Suprapubic skin (tissue), 4 donors: ENCODE results near the gene XPO6. TPM values are rescaled to one million over a fixed set of nuclear protein-coding genes. Genes with fewer than 3 reads are reported as not detected.

Experiments
- DNase-seq, 2 donors: peaks; one replicate each; pipeline ENCODE4 v3.0.0-alpha.2; 2019; ENCODE audit warnings: low spot score in 2 of 2
- H3K27ac ChIP-seq: fragments of 200-600 bp; sonication (generic); one replicate; pipeline ENCODE4 v1.5.1; 2019
- H3K27me3 ChIP-seq: fragments of 200-600 bp; sonication (generic); one replicate; pipeline ENCODE4 v1.5.1; 2019
- H3K36me3 ChIP-seq: fragments of 200-600 bp; sonication (generic); one replicate; pipeline ENCODE4 v1.5.1; 2019
- H3K4me1 ChIP-seq: fragments of 200-600 bp; sonication (generic); one replicate; pipeline ENCODE4 v1.5.1; 2019
- H3K4me3 ChIP-seq: fragments of 200-600 bp; sonication (generic); one replicate; pipeline ENCODE4 v1.5.1; 2019; ENCODE audit warnings: mild to moderate bottlenecking
- H3K9me3 ChIP-seq: fragments of 200-600 bp; sonication (generic); one replicate; pipeline ENCODE4 v1.5.1; 2019
- CTCF ChIP-seq, 2 donors: fragments of 200-600 bp in 1 of 2; fragments of 450-650 bp in 1 of 2; sonication (generic) in 1 of 2; IDR thresholded peaks; one replicate each; pipeline ENCODE4 v1.5.1; 2016 to 2019; ENCODE audit warnings: antibody characterized with exemption in 2 of 2, mild to moderate bottlenecking in 1 of 2, moderate library complexity in 1 of 2
- EP300 ChIP-seq: sonication (generic); formaldehyde crosslinking; IDR thresholded peaks from one replicate; pipeline ENCODE4 v1.6.1; 2017; ENCODE audit warnings: antibody characterized with exemption
- POLR2A ChIP-seq, 2 donors: fragments of 450-650 bp; IDR thresholded peaks; one replicate each; pipeline ENCODE4 v1.6.1; 2017; ENCODE audit warnings: antibody characterized with exemption in 2 of 2, mild to moderate bottlenecking in 2 of 2, moderate library complexity in 2 of 2
- POLR2AphosphoS5 ChIP-seq, 3 donors: sonication (generic); formaldehyde crosslinking; IDR thresholded peaks; one replicate each; pipeline ENCODE4 v1.6.1; 2017; ENCODE audit warnings: antibody characterized with exemption in 3 of 3
- WGBS: methylation state at CpG from one replicate; pipeline ENCODE4 v1.1.5; 2018; 5-methylcytosine and 5-hydroxymethylcytosine counted together
- total RNA-seq, 4 donors: library from RNA; depleted of rRNA; stranded (reverse); fragments of >200 nt; gene quantifications; one replicate each; pipeline ENCODE4 v1.1.0, GENCODE V29; 2016

Gene XPO6
- total RNA-seq, 4 donors from 2014 or later, result 78.6 to 161 (median 88.1) TPM

DNA sequence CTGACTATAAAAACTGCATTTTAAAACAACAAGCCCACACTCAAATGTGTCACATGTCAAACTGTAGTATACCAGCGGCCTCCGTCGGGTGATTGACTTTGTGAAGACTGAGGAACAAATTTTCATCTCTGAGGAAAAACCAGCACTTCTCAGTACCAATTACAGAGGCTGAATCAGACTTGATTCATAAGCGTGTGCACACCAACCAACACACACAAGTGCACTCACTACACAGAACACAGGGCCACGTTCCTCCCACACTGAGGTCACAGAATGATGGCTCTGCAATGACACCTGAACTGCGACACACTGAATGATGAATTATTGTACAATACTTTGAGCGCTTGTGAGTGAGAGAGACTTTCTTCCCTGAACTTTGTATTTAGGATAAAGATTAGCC, 29.6 kb downstream of the XPO6 start:
- DNase-seq, result no peak
- H3K27ac ChIP-seq, result no peak overlapping the region
- peaks cover 33% of the 10 kb centered on the region for H3K4me1 ChIP-seq
- no peaks in the 10 kb centered on the region for H3K9me3 ChIP-seq
- H3K36me3 ChIP-seq, result no peaks in the 10 kb centered on the region
- no peaks in the 10 kb centered on the region for H3K27me3 ChIP-seq
- TF ChIP-seq EP300 (no peak), POLR2AphosphoS5 (IDR thresholded peaks at IDR 0.05) (no peak), CTCF (IDR thresholded peaks at IDR 0.05) (no peak), POLR2A (IDR thresholded peaks at IDR 0.05) (no peak)
- H3K4me3 ChIP-seq, result no peak overlapping the region
- WGBS, result 75% methylated on average over 7 of the region's 7 CpGs

GRCh38 chr16:28181515-28181914, 30.2 kb downstream of the XPO6 start:
- 4% methylated on average over 2 of the region's 2 CpGs for whole genome bisulfite sequencing
- Histone ChIP-seq H3K4me1 (peaks cover 30% of the 10 kb centered on the region), H3K4me3 (no peak overlapping the region), H3K9me3 (no peaks in the 10 kb centered on the region), H3K27ac (no peak overlapping the region), H3K27me3 (no peaks in the 10 kb centered on the region), H3K36me3 (peaks cover 5% of the 10 kb centered on the region)
- DNase-seq, result no peak
- TF ChIP-seq POLR2A (IDR thresholded peaks at IDR 0.05), result no peak

DNA sequence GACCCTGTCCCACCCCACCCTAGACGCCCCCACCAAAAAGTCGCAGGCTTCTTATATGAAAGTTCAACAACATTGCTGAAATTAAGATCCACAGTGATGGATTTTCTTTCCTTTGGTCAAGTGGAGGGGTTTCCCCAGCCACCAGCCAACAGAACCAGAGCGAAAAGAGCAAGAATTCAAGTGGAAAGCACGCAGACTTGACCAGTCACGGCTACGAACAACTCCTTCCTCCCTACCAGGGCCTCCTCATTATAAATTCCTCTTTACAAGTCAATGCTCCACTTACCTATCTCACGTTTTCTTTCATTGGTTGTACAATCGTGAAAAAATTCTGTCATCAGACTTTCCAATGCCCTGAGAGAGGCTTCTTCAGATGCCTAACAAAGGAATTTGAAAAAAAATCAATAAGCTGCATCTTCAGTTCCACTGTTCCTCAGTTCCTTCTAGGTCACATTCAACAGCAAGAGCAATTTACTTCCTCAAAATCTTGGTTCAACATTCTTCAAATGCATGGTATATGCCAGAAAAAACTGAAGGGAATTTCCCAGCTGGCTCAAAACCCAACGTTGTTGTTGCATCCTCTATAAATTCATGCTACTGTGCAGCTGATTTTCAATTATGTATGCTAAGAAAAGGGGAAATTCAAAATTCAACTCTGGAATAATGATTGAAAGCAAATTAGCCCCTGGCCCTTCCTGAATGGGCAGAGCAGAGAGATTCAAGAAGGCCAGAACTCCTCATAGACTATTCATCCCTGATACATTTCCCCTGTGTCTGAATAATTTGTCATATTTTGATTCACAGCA, 30.9 kb downstream of the XPO6 start:
- no peaks in the 10 kb centered on the region for H3K27me3 ChIP-seq
- no peak for TF ChIP-seq EP300
- TF ChIP-seq POLR2A (IDR thresholded peaks at IDR 0.05), result no peak
- TF ChIP-seq CTCF (IDR thresholded peaks at IDR 0.05), result no peak
- no peak for DNase-seq
- no peaks in the 10 kb centered on the region for H3K9me3 ChIP-seq
- H3K4me1 ChIP-seq, result peaks cover 27% of the 10 kb centered on the region
- no peak overlapping the region for H3K27ac ChIP-seq
- WGBS, result 62% methylated on average over 9 of the region's 9 CpGs
- peaks cover 9% of the 10 kb centered on the region for H3K36me3 ChIP-seq
- H3K4me3 ChIP-seq, result no peak overlapping the region

DNA sequence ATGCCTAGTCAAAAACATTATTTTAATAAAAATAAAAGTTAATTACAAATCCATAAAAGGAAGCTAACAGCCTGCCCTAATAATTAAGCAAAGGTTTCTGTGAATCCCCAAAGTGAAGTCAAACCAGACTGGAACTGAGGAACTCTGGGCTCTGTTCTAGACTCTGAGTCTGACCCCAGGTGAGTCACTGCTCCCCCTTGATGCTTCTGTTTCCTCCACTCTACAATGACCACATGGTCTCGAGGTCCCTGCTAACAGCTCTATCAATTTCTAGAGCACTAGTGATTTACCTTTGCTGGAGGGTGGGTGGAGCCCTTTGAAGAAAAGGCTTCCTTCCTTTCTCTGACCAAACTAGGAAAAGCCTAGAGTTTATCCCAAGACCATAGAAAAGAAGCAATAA, 32.4 kb downstream of the XPO6 start:
- H3K36me3 ChIP-seq, result peaks cover 17% of the 10 kb centered on the region
- no peaks in the 10 kb centered on the region for H3K9me3 ChIP-seq
- no peak overlapping the region for H3K27ac ChIP-seq
- TF ChIP-seq POLR2AphosphoS5 (IDR thresholded peaks at IDR 0.05) (no peak), POLR2A (IDR thresholded peaks at IDR 0.05) (no peak), EP300 (no peak), CTCF (IDR thresholded peaks at IDR 0.05) (no peak)
- no peaks in the 10 kb centered on the region for H3K27me3 ChIP-seq
- no peak overlapping the region for H3K4me3 ChIP-seq
- 50% methylated on average over 1 of the region's 1 CpG for WGBS
- no peak for DNase-seq
- H3K4me1 ChIP-seq, result peaks cover 27% of the 10 kb centered on the region

DNA sequence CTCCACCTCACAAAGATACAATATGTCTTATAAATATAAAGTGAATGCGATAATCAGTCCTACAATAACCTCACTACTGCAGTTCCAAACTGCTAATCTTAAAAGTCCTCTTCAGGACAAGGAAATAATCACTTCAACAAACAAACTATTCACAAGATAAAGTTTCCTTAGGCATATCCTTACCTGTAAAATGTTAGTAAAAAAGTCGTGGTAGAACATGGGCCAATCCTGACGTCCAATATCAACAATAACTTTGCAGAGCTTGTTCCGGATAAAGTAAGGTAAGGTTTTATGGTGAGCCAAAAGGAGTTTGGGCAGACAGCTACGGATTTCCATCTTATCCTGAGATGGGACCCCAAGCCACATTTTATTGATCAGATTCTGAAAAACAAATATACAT, 36.0 kb downstream of the XPO6 start:
- DNase-seq, result no peak
- no peaks in the 10 kb centered on the region for H3K9me3 ChIP-seq
- no peak overlapping the region for H3K27ac ChIP-seq
- TF ChIP-seq CTCF (IDR thresholded peaks at IDR 0.05), result no peak
- TF ChIP-seq POLR2A (IDR thresholded peaks at IDR 0.05), result no peak
- TF ChIP-seq EP300, result no peak
- no peak for TF ChIP-seq POLR2AphosphoS5 (IDR thresholded peaks at IDR 0.05)
- WGBS, result 90% methylated on average over 5 of the region's 5 CpGs
- H3K4me3 ChIP-seq, result no peak overlapping the region
- peaks cover 33% of the 10 kb centered on the region for H3K36me3 ChIP-seq
- H3K4me1 ChIP-seq, result peaks cover 2% of the 10 kb centered on the region
- H3K27me3 ChIP-seq, result no peaks in the 10 kb centered on the region
